OCI-M2 (cell line): ENCODE measurements around the gene ZBTB4.
"Not testable (repeated sequence)": the region's sequence is repeated elsewhere in the genome, so short reads cannot be mapped to it uniquely, and the experiment has no call there.

ENCODE experiments used
- DNase-seq: peaks from one replicate; lab custom pipeline; 2025; ENCODE audit not compliant: unreplicated experiment; lab: John Stamatoyannopoulos, UW

The ZBTB4 gene

GRCh38 chr17:7496470-7497183 lies 17.2 kb upstream of the ZBTB4 start:
- DNase-seq = no peak

- no peak for DNase-seq
Measured at GRCh38 chr17:7495906-7496434, 16.5 kb upstream of the ZBTB4 start.

GRCh38 chr17:7493941-7494340 lies 14.5 kb upstream of the ZBTB4 start:
- no peak for DNase-seq

DNA sequence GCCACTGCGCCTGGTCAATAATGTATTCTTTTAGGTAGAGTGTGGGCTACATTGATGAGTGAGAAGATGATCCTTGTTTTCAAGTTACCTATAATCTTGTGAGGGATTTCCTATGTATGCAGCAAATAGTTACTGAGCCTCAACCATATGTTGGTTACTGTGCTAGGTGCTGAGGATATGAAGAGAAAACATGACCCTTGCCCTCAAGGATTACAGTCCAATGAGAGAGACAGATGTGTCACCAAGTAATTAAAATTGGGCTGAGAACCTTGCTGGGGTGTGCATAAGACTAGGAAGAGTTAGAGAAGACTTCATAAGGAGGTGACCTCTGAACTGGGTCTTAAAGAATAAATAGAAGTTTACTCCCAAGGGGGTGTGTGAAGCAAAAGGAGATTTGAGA lies 12.2 kb upstream of the ZBTB4 start:
- DNase-seq = no peak

- DNase-seq = no peak
Measured at GRCh38 chr17:7490144-7490543, 10.7 kb upstream of the ZBTB4 start.

- no peak for DNase-seq
Measured at GRCh38 chr17:7486181-7486580, 6.8 kb upstream of the ZBTB4 start.

DNA sequence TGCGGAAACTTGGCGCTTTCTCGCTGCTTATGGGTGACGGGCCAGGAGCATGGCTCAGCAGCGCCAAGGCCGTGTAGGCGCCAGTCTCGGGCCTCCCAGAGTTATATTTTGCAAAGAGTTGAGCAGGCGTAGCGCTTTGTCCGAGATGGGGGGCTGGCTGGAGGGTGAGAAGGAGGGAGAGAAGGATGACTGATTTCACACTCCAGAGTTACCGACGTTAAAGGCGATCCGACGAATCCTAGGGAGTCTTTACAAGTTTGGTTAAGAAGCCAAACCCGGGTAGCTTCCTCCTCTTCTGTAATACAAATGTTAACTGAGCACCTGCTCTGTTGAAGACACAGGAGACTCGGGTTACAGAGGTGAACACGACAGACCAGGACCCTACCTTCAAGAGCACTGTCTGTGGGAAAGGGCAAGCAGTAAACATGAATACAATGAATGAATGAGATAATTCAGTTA lies 5.5 kb upstream of the ZBTB4 start:
- no peak for DNase-seq

GRCh38 chr17:7484067-7484918 lies 4.9 kb upstream of the ZBTB4 start, which contains the start of gene POLR2A:
TSS of gene POLR2A (plus strand) at chr17:7484366.
- DNase-seq = peak; percentile 82

- DNase-seq = peak; percentile 63
Measured at GRCh38 chr17:7483255-7484066, 4.0 kb upstream of the ZBTB4 start.

DNA sequence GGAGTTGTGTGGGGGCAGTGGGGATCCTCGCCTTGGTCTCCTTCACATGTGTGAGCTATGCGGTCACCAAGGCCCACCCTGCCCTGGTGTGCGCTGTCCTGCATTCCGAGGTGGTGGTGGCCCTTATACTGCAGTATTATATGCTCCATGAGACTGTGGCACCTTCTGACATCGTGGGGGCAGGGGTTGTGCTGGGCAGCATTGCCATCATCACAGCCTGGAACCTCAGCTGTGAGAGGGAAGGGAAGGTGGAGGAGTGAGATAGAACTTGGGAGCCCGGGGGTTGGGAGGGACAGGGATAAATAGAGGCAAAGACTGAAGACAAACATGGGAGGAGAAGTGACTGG lies 3.3 kb upstream of the ZBTB4 start:
- not testable (repeated sequence) for DNase-seq

DNA sequence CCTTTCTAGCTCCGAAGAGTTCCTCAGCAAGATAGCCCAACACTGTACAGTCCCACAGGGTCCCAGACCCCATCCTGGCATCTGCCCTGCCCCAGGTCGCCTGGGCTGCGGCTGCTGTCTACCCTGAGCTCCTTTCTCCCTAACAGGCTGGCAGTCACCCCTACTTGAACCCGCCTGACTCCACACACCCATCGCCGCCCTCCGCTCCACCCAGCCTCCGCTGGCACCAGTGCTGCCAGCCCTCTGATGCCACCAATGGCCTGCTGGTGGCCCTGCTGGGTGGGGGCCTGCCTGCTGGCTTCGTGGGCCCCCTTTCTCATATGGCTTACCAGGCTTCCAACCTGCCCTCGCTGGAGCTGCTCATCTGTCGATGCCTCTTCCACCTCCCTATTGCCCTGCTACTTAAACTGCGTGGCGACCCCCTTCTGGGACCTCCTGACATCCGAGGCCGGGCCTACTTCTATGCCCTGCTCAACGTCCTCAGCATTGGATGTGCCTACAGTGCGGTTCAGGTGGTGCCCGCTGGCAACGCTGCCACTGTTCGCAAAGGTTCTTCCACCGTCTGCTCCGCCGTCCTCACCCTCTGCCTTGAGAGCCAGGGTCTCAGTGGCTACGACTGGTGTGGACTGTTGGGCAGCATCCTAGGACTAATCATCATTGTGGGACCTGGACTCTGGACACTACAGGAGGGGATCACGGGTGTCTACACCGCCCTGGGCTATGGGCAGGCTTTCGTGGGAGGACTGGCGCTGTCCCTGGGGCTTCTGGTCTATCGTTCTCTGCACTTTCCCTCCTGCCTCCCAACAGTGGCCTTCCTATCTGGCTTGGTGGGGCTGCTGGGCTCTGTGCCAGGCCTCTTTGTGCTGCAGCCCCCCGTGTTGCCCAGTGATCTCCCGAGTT lies 2.7 kb upstream of the ZBTB4 start:
- DNase-seq = not testable (repeated sequence)

GRCh38 chr17:7481275-7481674 lies 1.8 kb upstream of the ZBTB4 start, which contains the start of gene SLC35G6:
TSS of gene SLC35G6 (plus strand) at chr17:7481446. CDS start at chr17:7481517, 71 bp downstream.
- not testable (repeated sequence) for DNase-seq

DNA sequence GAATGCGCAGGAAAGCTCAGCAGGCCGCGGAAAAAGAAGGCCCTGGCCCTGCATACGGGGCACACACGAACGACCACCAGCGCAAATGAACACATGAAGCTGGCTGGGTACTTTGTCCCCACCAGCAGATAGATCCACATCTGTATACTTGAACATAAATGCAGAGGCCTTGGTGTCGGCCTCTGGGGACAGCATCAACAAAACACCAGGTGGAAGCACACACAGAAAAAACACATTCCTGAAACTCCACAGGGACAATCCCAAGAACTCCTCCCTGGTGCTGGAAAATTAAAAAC lies 606 bp upstream of the ZBTB4 start:
- DNase-seq = no peak

GRCh38 chr17:7478276-7479212 lies 887 bp downstream of the ZBTB4 start:
- no peak for DNase-seq

DNA sequence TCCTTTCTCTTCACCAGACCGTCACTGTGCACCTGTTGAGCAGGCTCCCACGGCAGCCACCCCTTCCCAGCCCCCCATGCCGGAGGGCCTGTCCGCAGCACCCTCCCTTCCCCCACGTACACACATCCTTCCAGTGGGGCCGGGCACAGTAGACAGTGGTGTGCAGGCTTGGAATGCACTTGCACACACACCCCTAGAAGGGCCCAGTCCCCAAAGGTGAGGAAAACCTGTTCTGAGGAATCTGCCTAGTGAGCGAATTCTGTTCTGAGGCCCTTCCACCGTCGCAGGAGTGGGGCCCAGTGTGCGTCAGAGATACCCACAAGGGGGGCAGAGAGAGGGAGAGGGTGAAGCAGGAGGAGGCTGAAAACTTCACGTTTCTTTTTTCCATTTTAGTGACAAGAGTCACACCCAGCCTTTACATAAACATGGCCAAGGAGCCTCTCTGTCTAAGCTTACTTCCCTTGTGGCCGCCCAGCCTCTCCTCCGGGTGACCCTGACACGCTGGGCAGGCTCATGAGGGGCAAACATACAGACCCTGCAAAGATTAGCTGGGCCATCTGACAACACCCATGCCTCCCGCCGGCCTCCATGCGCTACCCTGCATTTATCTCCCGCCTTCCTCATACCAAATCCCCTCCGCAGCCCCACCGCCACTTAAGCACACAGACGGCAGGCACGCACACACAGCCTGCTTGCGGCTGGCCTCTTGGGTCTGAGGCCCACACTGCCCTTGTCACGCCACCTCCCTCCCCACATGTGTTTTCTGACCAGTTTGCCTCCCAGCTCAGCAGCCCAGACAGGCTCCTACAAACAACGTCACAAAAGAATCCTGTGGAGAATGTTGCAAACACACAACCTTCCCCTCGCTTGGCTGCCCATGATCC lies 1.8 kb downstream of the ZBTB4 start:
- no peak for DNase-seq

DNA sequence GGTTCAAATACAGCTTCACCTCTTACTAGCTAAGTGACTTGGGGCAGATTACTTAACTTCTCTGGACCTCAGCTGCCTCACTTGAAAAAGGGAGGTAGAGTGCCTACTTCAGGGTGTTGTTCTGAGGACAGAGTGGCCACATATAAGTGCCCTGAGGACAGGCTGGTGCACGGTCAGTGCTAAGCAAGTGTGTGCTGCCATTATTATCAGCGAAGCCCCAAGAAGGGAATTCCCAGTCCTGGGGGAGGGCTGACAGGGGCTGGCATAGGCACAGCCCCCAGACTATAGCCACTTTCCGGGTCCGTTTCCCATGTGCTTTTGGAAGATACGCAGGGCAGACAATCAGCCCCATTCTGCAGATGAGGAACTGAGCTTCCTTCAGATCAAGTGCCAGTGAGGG lies 2.5 kb downstream of the ZBTB4 start:
- DNase-seq = no peak

GRCh38 chr17:7476494-7476893 lies 2.9 kb downstream of the ZBTB4 start:
- DNase-seq = no peak

- peak; percentile 62 for DNase-seq
Measured at GRCh38 chr17:7475764-7476422, 3.5 kb downstream of the ZBTB4 start.
